Measurements from ENCODE around the gene DGKB.

DGKB gene

GRCh38 chr7:14115701-14116100, 786.9 kb downstream of the DGKB start:
- no peak for DNase-seq (ENCODE audit: low read depth)

- no peak for DNase-seq (ENCODE audit: low read depth)
Observed at GRCh38 chr7:14104861-14105260, 797.7 kb downstream of the DGKB start.

GRCh38 chr7:14096159-14096558, 806.4 kb downstream of the DGKB start:
- no peak for DNase-seq (ENCODE audit: low read depth)

- DNase-seq (ENCODE audit: low read depth): no peak
Observed at GRCh38 chr7:14095233-14095950, 807.2 kb downstream of the DGKB start.
